ENCODE results near the gene C17orf78.

C17orf78 gene

DNA sequence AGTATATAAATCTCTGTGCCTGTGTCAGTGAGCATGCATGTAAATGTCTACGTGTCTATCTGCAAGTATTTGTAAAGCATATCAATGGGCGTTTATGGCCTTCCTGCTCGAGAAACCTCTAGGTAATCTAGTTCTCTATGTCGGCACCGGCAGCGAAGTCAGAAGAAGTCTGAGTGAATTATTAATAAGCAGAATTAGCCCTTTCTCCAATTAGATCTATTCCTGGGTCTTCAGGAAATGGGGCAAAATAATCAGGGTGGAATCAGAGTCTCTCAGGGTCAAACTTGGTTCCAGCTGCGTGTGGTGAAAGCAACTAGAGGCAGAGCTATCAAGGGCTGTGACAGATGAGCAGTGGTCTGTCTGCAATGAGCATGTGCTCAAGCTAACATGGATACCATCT, at the start of gene C17orf78:
Gene C17orf78 (plus strand): TSS at position 280 of the 400 bp plus-strand sequence. CDS start 108 bp downstream, at position 388.
- no peaks in the 10 kb centered on the region for H3K79me2 ChIP-seq (ENCODE audit: control insufficient read depth, low read length)
- no peak within 1 kb of the TSS for H3K4me3 ChIP-seq (ENCODE audit: low read length)
- H3K4me2 ChIP-seq (ENCODE audit: low read length), result no peak within 1 kb of the TSS
- no peaks in the 10 kb centered on the region for H3K27me3 ChIP-seq (ENCODE audit: control insufficient read depth, low read length)
- H3K36me3 ChIP-seq (ENCODE audit: control insufficient read depth, low read length), result no peaks in the 10 kb centered on the region
- no peaks in the 10 kb centered on the region for H3K9me2 ChIP-seq (replicated peaks; ENCODE audit: control insufficient read depth, low read length)
- H4K20me1 ChIP-seq (ENCODE audit: control insufficient read depth, insufficient read depth, low read depth, low read length), result no peaks in the 10 kb centered on the region
- H3F3A ChIP-seq (ENCODE audit: control insufficient read depth, insufficient read depth), result no peaks in the 10 kb centered on the region
- no peak within 1 kb of the TSS for H3K27ac ChIP-seq (ENCODE audit: low read depth, low read length)
- TF ChIP-seq, protein P1, sequence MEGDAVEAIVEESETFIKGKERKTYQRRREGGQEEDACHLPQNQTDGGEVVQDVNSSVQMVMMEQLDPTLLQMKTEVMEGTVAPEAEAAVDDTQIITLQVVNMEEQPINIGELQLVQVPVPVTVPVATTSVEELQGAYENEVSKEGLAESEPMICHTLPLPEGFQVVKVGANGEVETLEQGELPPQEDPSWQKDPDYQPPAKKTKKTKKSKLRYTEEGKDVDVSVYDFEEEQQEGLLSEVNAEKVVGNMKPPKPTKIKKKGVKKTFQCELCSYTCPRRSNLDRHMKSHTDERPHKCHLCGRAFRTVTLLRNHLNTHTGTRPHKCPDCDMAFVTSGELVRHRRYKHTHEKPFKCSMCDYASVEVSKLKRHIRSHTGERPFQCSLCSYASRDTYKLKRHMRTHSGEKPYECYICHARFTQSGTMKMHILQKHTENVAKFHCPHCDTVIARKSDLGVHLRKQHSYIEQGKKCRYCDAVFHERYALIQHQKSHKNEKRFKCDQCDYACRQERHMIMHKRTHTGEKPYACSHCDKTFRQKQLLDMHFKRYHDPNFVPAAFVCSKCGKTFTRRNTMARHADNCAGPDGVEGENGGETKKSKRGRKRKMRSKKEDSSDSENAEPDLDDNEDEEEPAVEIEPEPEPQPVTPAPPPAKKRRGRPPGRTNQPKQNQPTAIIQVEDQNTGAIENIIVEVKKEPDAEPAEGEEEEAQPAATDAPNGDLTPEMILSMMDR (IDR thresholded peaks at IDR 0.05; ENCODE audit: low read depth, low read length, poor library complexity, severe bottlenecking), result no peak
- TF ChIP-seq EZH2phosphoT487 (IDR thresholded peaks at IDR 0.05; ENCODE audit: borderline replicate concordance, low read length), result no peak
- H3K9me3 ChIP-seq (ENCODE audit: control insufficient read depth, insufficient read depth, low read length), result no peaks in the 10 kb centered on the region
- peaks cover 5% of the 10 kb centered on the region for H3K4me1 ChIP-seq (ENCODE audit: control insufficient read depth, low read length)

DNA sequence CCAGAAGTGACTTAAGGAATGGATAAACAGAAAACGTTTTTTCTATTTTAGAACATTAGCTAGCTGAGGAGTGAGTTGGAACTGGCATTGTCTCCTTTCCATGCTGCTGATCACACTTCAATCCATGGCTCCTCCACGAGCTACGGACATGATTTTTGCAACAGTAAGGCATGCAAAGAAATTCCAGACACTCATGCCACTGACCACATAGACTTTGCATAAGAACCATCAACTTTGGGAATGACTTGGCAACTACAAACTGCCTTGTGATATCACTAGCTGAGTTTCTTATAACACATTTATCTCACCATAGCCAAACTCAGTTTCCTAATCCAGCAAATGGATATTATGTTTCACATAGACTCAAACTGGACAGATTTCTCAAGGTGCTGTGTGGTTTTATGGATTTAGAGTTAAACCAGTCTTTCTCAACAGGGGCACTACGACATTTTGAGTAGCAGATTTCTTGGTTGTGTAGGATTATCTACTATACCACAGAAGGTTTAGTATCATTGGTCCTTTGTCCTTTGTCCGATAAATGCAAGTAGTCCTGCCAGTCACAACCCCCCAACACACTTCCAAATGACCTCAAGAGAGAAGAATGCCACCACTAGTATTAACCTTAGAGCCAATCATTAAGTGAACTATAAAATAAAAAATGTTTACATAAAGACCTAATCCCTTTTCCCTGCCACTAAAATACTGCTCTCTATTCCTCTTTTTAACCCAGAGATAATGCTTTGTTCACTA, 48.3 kb upstream of the C17orf78 start:
- no peaks in the 10 kb centered on the region for H3K9me2 ChIP-seq (replicated peaks; ENCODE audit: control insufficient read depth, low read length)
- no peaks in the 10 kb centered on the region for H3K27me3 ChIP-seq (ENCODE audit: control insufficient read depth, low read length)
- no peaks in the 10 kb centered on the region for H3F3A ChIP-seq (ENCODE audit: control insufficient read depth, insufficient read depth)
- no peak for TF ChIP-seq EZH2phosphoT487 (IDR thresholded peaks at IDR 0.05; ENCODE audit: borderline replicate concordance, low read length)
- TF ChIP-seq, protein P1 (IDR thresholded peaks at IDR 0.05; ENCODE audit: low read depth, low read length, poor library complexity, severe bottlenecking), result no peak
- H3K4me1 ChIP-seq (ENCODE audit: control insufficient read depth, low read length), result no peaks in the 10 kb centered on the region
- H3K79me2 ChIP-seq (ENCODE audit: control insufficient read depth, low read length), result peaks cover 54% of the 10 kb centered on the region
- 0 out of 2 replicates have a peak, but pooled peaks cover 4% of the 10 kb centered on the region for H4K20me1 ChIP-seq (ENCODE audit: control insufficient read depth, insufficient read depth, low read depth, low read length)
- H3K27ac ChIP-seq (ENCODE audit: low read depth, low read length), result no peak overlapping the region
- no peak overlapping the region for H3K4me2 ChIP-seq (ENCODE audit: low read length)
- H3K9me3 ChIP-seq (ENCODE audit: control insufficient read depth, insufficient read depth, low read length), result no peaks in the 10 kb centered on the region
- no peak overlapping the region for H3K4me3 ChIP-seq (ENCODE audit: low read length)
- peaks cover 58% of the 10 kb centered on the region for H3K36me3 ChIP-seq (ENCODE audit: control insufficient read depth, low read length)

DNA sequence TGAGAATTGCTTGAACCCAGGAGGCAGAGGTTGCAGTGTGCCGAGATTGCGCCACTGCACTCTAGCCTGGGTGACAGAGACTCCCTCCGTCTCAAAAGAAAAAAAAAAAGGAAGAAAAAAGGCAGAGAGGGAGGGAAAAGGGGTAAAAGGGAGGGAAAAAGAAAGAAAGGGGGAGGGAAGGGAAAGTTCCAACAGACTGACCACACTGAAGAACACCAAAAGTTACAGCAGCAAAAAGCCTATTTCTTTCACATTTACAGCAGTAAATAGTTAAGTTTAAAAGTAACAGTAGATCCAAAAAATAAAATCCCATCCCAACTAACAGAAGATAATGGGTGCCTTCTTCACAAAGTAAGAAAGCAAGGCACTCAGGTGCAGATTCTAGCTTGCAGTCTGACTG, 36.9 kb upstream of the C17orf78 start:
- Histone ChIP-seq H3K4me3 (ENCODE audit: low read length) (no peak overlapping the region), H3K4me1 (ENCODE audit: control insufficient read depth, low read length) (no peaks in the 10 kb centered on the region), H3K79me2 (ENCODE audit: control insufficient read depth, low read length) (peaks cover 95% of the 10 kb centered on the region), H3K9me3 (ENCODE audit: control insufficient read depth, insufficient read depth, low read length) (no peaks in the 10 kb centered on the region), H3K4me2 (ENCODE audit: low read length) (no peak overlapping the region), H3K27me3 (ENCODE audit: control insufficient read depth, low read length) (no peaks in the 10 kb centered on the region), H3K36me3 (ENCODE audit: control insufficient read depth, low read length) (peaks cover 57% of the 10 kb centered on the region), H3F3A (ENCODE audit: control insufficient read depth, insufficient read depth) (peaks cover 5% of the 10 kb centered on the region; the same call in 1 of the 2 replicates), H3K9me2 (replicated peaks; ENCODE audit: control insufficient read depth, low read length) (no peaks in the 10 kb centered on the region), H4K20me1 (ENCODE audit: control insufficient read depth, insufficient read depth, low read depth, low read length) (0 out of 2 replicates have a peak, but pooled peaks cover 3% of the 10 kb centered on the region), H3K27ac (ENCODE audit: low read depth, low read length) (no peak overlapping the region)
- TF ChIP-seq EZH2phosphoT487 (IDR thresholded peaks at IDR 0.05; ENCODE audit: borderline replicate concordance, low read length), result no peak
- TF ChIP-seq, protein P1 (IDR thresholded peaks at IDR 0.05; ENCODE audit: low read depth, low read length, poor library complexity, severe bottlenecking), result no peak
